Vagina (tissue), 2 donors: ENCODE data around the gene RARA.

Experiments used
- POLR2A ChIP-seq, 2 donors: fragments of 450-650 bp; IDR thresholded peaks; one replicate each; pipeline ENCODE4 v1.6.1; 2017; ENCODE audit warnings: antibody characterized with exemption in 2 of 2, mild to moderate bottlenecking in 2 of 2, moderate library complexity in 2 of 2
- POLR2AphosphoS5 ChIP-seq, 2 donors: sonication (generic); formaldehyde crosslinking; IDR thresholded peaks; one replicate each; pipeline ENCODE4 v1.9.0; 2017; ENCODE audit warnings: antibody characterized with exemption in 2 of 2, mild to moderate bottlenecking in 2 of 2, low read depth in 1 of 2; ENCODE audit not compliant: insufficient read depth in 1 of 2
- TF ChIP-seq, protein P1 (sequence below), 3 experiments: fragments of 450-650 bp in 2 of 3; fragments of 200-600 bp in 1 of 3; sonication (generic) in 1 of 3; IDR thresholded peaks; one replicate each; pipeline ENCODE4 v1.5.1; 2017 to 2019; ENCODE audit warnings: antibody characterized with exemption in 3 of 3, mild to moderate bottlenecking in 2 of 3, moderate library complexity in 2 of 3

DNA sequence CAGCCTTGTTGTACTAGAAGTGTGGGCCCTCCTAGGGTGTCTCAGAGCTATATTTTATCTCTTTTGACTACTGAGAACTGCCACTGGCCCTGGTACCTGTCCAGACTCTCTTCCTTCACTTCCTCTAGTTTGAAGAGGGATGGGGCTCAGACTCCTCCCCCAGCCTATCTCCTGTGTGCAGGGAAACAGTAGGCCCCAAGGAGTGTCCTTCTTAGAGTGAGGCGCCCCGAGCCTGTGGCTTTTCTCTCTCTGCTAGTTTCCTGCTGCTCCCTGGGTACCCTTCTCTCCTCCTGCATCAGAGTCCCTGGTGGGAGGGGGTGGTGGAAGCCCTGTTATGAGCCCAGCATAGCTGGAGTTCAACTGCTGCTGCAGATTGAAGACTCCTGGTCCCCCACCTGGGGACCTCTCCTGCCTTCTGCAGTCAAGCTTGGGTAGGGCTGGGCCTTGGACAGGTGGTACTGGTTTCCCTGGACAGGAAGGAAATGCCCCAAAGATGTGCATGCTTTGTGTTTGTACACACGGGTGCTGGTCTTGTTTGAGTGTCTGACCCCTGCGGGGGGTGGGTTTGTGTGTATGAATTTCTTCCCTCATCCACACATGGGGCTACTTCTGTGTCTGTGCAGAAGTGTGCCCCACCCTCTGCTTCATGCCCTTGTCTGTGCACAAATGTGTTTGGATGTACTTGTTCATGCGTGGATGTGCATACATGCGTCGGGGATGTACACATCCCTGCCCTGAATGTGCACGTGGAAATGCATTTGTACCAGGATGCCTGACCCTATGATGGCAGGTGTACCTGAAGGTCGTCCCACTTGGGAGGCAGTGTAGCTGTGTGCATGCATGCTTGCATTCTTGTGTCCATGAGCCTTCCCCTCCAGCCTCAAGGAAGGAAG is 6.9 kb downstream of the RARA start:
- TF ChIP-seq POLR2AphosphoS5 (IDR thresholded peaks at IDR 0.05; ENCODE audit: insufficient read depth in 1 of 2, low read depth in 1 of 2) (no peak), POLR2A (IDR thresholded peaks at IDR 0.05) (no peak)
- TF ChIP-seq, protein P1, sequence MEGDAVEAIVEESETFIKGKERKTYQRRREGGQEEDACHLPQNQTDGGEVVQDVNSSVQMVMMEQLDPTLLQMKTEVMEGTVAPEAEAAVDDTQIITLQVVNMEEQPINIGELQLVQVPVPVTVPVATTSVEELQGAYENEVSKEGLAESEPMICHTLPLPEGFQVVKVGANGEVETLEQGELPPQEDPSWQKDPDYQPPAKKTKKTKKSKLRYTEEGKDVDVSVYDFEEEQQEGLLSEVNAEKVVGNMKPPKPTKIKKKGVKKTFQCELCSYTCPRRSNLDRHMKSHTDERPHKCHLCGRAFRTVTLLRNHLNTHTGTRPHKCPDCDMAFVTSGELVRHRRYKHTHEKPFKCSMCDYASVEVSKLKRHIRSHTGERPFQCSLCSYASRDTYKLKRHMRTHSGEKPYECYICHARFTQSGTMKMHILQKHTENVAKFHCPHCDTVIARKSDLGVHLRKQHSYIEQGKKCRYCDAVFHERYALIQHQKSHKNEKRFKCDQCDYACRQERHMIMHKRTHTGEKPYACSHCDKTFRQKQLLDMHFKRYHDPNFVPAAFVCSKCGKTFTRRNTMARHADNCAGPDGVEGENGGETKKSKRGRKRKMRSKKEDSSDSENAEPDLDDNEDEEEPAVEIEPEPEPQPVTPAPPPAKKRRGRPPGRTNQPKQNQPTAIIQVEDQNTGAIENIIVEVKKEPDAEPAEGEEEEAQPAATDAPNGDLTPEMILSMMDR (IDR thresholded peaks at IDR 0.05) = no peak
